GM18517 (cell line): Measurements from ENCODE around the gene FOXP1.

Source experiments
- ATAC-seq: cut with Tn5 transposase; IDR thresholded peaks from one replicate; pipeline ENCODE4 v1.9.1; 2021; ENCODE audit warnings: mild to moderate bottlenecking, moderate library complexity; ENCODE audit not compliant: unreplicated experiment

The FOXP1 gene

GRCh38 chr3:71384837-71385716, 198.5 kb downstream of the FOXP1 start:
- ATAC-seq, result no peak

DNA sequence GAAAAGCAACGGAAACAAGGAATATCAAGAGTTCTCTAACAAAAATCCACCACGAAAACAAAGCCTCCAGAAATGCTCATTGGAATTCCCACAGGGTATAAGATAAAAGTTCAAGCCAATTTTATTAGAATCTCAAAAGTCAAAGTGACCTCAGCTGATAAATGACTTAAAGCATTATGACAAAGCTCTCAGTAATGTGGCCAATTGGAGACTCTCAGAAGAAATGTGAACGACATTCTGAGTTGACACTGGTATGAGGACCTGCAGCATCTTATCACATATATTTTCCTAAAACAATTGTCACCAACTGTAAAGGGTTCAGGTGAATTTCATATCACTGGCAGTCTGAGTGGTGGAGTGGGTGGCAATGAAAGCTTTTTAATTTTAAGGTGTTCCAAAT, 199.1 kb downstream of the FOXP1 start:
- ATAC-seq, result no peak

- no peak for ATAC-seq
These were observed 203.4 kb downstream of the FOXP1 start for GRCh38 chr3:71380096-71380495.

GRCh38 chr3:71378509-71378908, 205.0 kb downstream of the FOXP1 start:
- no peak for ATAC-seq

- ATAC-seq, result no peak
These were observed 206.6 kb downstream of the FOXP1 start for GRCh38 chr3:71376911-71377310.

DNA sequence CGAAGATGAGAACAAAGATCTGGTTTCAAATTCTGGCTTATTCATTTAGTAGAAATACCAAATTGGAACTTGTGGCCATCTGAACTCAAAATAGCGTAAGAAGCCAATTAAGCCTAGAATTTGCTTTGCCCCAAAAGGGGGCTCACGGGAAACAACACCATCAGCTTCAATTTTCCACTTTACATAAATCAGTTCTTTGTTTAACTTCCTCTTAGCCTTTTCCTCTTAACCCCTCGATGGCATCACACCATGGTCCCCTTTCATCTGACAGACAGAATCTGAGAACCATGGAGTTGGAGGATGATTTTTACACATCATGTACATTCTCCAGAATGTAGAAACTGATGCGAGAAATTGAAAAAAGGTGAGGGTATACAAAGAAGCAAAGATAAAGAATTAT, 207.0 kb downstream of the FOXP1 start:
- no peak for ATAC-seq

GRCh38 chr3:71374582-71374981, 208.9 kb downstream of the FOXP1 start:
- no peak for ATAC-seq

GRCh38 chr3:71372911-71373637, 210.5 kb downstream of the FOXP1 start:
- no peak for ATAC-seq

GRCh38 chr3:71372241-71372768, 211.2 kb downstream of the FOXP1 start:
- ATAC-seq, result no peak

DNA sequence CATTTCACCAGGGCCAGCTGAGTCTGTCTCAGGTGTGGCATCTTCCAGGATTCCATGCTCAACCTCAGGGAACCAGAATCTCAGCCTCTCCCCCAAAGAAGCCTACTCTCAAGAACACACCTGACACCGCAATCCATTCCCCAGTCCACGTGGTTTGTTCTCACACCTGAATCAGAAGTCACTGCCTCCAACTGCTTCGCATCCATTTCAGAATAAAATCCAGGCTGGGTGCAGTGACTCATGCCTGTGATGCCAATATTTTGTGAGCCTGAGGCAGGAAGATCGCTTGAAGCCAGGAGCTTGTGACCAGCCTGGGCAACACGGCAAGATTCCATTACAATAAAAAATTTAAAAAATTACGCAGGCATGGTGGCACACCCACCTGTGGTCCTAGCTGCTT, 212.2 kb downstream of the FOXP1 start:
- ATAC-seq, result no peak

DNA sequence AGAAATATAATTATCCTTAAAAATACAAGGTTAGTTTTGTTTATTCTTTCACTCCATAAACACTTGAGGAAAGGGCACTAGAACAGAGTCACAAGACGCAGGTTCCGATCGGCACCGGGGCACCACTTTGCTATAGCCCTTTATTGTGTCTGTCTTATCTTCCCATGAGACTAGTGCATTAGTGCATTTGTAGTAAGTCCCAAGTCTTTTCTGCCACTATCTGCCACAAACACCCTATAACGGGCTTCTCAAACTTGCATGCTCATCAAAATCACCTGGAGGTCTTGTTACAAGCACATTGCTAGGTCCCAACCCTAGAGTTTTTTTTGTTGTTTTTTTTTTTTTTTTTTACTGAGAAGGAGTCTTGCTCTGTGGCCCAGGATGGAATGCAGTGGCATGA, 213.1 kb downstream of the FOXP1 start:
- no peak for ATAC-seq

- no peak for ATAC-seq
These were observed 213.7 kb downstream of the FOXP1 start for GRCh38 chr3:71369701-71370391.

GRCh38 chr3:71366988-71367604, 216.4 kb downstream of the FOXP1 start:
- ATAC-seq, result no peak

DNA sequence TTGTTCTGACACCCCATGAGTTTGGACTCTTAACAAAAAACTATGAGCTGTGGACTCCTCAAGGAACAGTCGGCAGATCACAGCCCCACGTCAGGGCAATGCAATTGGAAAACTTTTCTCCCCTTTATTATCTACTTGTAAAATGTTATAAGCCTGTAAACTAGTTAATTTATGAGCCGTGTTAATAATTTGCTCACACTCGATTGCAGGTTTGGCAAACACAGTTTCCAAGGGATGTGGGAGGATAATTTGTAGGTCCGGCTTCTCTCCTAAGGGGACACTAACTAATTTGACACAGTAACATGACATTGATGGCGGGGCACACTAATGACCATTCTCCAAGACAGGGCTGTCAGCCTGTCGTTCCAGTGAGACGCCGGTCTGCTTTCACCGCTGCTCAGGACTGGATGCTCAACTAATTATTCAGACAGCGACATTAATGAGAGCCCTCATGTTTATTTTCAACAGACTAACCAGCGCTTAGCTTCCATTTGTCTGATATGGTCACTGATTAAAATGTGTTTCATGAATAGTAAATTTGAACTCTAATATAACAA, 222.1 kb downstream of the FOXP1 start:
- ATAC-seq, result no peak

- ATAC-seq, result peak; percentile 84
These were observed 222.8 kb downstream of the FOXP1 start for GRCh38 chr3:71360764-71361163.

- ATAC-seq, result peak; percentile 8
These were observed 223.3 kb downstream of the FOXP1 start for GRCh38 chr3:71360180-71360579.

DNA sequence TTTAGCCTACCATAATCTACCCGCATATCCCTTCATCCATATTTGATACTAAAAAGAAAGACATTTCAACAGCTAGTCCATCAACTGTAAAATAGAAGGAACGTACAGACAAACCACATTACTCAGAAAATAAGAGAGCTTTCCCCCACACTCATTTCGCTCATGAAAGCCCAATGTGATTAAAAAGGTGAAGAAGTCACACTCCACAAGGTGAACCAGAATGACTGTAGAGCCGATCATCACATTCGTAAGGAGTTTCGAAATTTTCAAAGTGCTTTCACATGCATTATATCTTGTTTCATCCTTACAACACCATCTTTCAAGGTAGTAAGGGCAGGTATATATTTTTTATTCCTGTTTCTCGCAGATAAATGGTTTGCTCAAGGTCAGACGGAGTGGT, 225.3 kb downstream of the FOXP1 start:
- no peak for ATAC-seq

DNA sequence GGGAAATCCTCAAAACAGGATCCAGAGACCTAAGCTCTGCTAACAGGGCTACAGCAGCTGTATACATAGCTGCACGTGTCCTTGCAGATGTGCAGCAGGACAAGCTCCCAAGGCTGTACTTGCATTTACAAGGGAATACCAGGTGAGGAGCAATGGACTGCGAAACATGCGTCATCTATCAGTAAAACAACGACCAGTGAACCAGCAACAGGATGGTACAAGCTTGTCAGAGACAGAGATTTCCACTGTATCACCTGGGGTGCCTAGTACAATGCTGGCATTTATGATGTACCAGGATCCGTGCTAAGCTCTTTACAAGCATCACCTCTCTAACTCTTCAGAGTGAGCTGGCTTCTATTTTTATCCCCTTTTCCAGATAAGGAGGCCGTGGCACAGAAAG, 227.3 kb downstream of the FOXP1 start:
- no peak for ATAC-seq

GRCh38 chr3:71355862-71356261, 227.7 kb downstream of the FOXP1 start:
- no peak for ATAC-seq

DNA sequence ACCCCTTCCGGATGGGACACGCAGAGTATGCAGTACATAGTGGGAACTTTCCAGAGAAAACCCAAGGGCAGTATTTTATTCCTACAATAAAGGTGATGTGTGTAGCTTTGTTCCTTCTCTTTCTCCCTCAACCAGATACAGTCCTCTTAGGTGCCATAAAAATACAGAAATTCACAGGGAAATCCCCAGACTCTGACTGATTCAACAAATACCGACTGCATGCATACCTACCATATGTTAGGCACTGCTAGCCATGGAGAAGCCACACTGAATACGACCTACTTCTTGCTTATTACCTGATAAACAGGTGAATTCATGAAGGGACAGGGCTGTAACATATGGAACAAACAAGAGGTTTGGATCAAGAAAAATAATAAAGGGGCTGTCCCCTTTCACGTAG, 228.5 kb downstream of the FOXP1 start:
- no peak for ATAC-seq
